ENCODE data around the gene KRTAP10-12.

Gene KRTAP10-12

DNA sequence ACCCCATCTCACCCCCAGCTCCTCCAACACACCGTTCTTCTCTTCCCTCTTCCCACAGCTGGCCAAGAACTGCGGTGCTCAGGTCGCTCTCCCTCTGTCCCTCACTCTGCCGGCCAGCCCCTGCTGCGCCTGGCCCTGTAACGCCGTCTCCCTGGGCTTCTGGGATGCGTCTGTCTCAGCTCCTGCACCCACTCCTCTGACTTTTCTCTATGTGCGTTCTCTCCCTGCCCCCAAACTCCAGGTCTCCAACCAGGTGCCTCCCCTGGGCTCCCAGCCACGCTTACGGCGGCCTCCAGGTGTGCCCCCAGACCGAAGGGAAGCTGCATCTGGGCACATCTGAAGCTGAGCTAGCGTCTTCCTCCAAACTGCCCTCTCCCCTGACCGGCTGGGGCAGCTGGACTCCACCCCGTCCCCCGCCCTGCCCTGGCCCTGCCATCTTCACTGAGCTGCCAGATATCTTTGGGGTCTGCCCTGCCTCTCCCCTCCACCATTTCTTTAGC, 2.6 kb downstream of the KRTAP10-12 start:
- DNase-seq, result no peak

DNA sequence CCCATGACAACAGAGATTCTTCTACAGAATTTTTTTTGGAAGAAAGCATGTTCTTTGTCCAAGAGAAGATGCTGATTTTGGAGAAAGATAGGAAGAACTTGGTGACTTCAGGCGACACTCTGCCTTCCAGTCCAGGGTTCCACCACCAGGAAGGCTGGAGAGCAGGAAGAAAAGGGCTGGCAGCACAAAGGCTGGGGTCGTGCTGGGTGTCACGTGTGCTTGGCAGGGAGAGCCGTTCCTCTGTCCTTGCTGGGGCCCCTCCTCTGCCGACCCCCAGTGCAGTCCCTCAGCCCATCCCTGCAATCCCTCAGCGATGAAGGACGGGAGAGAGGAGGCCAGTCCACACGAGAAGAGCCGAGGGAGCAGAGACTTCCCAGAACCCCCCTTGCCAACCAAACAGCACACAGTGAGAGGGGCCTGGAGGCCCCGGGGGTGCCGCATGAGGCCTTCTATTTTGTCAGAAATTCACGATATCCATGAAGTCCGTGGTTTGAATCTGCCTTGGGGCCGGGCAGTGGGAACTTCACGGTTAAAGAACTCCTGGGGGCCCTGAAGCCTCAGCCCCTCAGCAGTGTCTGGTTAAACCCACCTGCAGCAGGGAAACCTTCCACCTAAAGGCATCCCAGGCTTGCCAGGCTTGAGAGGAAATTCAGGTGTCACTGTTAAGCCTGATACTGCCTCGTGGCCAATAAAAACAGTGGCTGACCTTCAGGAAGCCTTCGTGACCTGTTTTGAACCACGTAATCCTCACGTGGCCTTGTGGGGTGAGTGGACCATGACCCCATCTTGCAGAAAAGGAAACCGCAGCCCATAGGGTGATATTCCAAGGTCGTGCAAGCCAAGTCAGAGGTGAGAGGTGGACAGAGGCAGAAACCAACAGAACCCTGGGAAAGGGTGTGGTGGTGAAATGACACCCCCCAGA, 3.4 kb downstream of the KRTAP10-12 start:
- no peak for DNase-seq

DNA sequence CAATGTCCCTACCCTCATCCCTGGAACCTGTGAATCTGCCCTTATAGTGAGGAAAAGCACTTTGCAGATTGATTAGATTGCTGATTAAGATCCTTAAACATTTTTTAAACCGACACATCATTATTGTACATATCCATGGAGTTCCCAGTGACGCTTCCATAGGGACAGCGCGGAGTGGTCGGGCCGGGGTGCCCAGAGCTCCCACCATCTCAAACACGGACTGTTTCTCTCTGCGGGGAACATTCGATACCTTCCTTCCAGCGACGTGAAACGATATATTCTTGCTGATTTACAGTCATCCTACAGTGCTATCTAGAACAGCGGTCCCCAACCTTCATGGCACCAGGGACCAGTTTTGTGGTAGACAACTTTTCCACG, 4.0 kb downstream of the KRTAP10-12 start:
- DNase-seq, result no peak

DNA sequence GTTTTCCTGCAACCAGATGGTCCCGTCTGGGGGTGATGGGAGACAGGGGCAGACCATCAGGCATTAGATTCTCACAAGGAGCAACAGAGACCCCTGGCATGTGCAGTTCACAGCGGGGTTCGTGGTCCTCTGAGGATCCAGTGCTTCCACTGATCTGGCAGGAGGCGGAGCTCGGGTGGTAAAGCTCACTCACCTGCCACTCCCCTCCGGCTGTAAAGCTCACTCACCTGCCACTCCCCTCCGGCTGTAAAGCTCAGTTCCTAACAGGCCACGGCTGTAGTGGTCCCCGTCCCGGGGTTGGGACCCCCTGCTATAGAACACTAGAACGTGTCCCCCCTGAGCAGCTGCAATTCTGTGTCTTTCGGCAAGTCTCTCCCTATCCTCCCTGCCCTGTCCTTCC, 4.6 kb downstream of the KRTAP10-12 start:
- DNase-seq, result no peak

DNA sequence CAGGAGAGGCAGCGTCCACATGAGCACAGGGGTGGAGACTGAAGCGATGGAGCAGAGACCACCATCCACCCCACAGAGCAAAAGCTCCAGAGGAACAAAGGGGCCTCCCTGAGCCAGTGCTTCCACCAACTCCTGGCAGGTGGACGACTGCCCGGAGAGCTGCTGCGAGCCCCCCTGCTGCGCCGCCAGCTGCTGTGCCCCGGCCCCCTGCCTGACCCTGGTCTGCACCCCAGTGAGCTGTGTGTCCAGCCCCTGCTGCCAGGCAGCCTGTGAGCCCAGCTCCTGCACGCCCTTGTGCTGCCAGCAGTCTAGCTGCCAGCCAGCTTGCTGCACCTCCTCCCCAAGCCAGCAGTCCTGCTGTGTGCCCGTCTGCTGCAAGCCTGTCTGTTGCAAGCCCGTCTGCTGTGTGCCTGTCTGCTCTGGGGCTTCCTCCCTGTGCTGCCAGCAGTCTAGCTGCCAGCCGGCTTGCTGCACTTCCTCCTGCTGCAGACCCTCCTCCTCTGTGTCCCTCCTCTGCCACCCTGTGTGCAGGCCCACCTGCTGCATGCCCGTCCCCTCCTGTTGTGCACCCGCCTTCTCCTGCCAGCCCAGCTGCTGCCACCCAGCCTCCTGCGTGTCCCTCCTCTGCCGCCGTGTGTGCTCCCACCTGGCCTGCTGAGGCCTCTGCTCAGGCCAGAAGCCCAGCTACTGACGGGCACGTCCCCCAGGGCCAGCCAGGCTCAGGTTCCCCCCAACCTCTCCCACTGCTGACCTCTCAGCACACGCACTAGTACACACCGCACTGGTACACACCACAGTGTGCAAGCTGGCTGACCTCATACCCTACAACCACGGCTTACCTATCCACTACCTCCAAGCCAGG, 5.4 kb downstream of the KRTAP10-12 start:
- DNase-seq, result no peak

DNA sequence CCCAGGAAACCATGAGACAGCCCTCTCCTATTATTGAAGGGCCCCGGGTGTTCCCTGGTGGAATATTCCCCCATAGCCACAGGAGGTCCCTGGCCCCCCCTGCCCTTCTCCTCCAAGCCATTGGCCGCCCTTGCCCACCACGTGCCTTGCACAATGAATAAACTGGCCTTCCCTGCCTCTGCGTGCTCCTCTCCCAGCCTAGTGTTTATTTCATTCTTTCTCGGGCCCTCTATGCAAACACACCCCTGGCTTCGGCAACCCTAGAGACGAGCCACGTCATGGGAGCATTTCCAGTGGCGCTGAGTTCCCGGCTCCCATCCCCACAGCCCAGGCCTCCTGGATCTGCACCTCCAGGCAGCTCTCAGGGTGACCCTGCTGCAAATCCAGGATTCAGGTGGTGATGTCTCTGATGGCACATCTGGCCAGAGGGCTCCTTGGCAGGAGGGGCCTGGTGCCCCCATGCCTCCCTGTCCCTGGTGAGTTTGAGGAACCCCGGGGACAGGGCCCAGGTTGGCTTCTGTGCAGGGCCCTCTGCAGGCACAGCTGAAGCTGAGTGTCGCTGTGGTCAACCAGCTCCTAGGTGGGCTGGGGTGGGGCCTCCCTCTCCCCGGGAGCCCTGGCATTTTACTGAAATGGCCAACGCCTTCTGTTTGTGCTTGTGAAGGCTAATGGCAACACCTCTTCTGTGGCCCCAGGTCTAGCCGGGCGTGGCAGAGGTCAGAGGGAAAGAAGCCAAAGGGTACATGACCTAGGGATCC, 6.2 kb downstream of the KRTAP10-12 start:
- no peak for DNase-seq

DNA sequence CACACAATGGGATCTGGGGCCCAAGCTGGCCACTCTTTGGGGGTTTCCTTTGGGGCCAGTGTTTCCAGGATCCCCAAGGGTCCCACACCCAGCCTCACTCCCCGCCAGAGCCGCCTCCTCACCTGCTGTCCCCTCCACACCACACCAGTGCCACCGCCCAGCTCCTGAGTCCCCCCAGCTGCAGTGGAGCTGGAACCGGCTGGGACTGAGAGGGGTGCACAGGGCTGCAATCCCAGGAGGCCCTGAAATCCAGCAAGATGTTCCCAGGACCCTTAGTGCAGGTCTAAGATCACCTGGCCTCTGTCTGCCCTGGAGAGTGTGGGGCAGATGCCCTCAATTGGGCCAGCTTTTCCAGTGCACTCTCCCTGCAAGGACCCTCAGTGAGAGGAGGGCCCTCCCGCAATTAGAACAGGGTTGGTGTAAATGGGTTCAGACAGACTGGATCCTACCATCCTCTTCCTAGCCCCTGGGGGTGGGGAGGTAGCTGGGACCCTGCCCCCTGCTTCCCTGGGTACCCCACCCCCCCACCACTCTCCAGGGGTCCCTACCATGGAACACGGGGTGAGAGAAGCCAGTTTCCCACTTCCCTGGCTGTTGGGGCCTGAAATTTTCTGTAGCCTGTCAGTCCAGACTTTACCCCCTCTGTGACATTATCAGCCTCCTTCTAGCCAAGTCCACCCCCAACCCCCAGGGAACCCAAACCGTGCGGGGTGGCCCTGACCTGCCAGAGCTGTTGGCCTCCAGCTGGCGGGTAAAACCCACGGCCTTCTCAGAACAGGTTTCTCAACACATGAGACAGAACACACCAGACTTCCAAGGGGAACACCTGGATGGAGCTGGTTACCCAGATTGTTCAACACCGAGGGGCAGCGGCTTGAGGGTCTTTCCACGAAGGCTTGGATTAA, 7.0 kb downstream of the KRTAP10-12 start:
- DNase-seq, result no peak

DNA sequence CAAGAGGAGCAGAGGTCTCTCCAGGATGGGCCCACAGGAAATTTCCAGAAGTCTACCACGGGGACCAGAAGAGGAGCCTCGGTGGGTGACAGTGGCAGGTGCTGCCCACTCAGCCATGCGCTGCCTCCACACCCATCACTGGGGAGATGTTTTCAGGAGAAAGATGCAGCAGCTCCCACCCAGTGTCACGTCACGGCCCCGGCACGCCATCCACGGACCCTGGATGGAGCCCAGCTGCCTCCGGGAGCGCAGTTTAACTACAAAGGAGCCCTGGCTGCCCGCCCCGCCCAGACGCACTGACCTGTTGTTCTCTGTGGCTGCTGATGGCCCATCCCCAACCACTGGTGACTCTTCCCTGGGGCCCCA, 7.6 kb downstream of the KRTAP10-12 start:
- no peak for DNase-seq

DNA sequence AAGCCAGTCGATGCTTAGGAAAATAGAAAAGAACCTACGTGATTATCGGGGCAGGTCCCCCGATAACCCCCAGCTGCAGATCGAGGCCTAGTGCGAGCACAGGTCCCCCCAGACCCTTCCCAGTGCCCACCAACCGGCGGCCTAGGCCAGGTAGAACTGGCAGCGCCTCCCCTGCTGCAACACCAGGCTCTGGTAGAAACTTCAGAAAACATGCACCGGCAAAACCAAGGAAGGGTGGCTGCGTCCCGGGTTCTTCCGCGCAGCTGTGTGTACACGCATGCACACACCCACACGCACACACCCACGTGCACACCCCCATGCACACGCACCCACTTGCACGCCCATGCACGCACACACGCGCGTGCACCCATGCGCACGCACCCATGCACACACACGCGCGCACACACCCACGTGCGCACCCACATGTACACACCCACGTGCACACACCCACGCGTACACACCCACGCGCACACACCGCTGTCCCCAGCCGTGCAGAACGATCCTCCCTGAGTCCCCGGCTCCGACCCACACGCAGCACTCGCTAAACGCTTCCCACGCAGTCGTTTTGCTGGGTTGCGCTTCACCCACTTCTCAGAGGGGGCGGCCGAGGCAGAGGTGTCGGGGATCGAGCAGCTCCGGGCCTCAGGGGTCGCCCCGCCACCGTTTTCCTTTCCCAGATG, 9.2 kb downstream of the KRTAP10-12 start:
- DNase-seq, result no peak

DNA sequence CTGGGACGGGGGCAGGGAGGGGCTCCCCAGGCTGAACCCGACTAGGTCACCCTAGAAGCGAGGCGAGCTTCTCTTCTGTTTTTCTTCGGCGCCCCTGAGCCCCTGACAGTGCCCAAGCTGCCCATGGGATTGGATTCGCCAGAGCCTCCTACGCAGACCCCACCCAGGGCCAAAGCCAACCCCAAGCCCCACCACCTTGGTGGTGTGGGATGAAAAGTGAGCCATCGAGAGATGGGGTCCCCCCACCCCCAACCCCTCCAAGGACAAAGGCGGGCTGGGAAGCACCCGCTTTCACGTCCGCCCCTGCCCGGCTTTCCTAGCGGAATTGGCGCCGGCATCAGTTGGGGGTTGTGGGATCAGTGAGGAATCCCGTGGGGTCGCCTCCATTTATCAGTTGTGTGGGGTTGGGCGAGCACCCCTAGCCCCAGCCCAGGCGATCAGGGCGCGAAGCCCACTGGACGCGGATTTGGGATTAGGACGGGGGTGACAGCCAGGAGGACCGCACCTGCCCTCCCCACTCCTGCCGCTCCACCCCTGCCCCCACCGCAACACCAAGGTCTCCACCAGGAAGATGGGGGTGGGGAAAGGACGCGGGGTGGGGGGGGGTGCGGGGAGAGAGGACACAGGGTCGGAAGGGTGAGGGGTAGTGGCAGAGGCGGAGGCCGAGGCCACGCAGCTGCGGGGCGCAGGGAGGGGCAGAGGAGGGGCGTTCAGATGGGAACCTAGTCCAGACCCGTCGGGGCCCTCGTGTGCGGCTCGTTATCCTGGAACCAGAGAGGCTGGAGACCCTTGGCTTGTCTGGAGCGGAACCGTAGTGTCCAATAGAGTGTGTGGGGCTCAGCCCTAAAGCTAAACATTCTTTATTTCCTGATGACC, 10.0 kb downstream of the KRTAP10-12 start:
- no peak for DNase-seq

DNA sequence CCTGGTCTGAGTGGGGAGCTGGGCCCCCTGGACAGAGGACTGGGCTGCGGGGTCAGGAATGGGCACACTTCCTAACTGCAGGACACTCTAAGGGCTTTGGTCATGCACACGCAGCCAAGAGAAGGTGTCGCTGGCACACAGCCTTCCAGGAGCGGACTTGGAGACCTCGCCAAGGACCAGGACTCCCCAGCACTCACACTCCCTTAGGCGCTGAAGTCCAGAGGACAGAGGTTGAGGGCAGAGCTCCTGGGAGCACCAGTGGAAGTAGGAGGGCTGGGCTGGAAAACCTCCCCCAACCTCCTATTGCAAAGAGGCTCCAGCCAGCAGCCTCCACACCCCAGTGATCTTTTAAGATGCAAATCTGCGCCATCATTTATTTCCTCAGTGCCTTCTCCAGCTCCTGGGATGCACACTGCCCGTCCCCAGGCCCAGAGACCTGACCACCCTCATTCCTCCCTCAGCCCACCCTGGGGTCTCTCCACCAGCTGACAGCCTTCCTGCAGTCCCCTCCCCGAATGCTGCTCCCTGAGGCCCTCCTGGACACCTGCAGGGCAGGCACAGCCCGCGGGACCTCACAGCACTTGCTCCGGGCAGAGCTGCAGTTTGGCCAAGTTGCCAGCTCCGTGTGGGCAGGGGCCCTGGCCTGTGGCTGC, 11.4 kb downstream of the KRTAP10-12 start:
- no peak for DNase-seq

DNA sequence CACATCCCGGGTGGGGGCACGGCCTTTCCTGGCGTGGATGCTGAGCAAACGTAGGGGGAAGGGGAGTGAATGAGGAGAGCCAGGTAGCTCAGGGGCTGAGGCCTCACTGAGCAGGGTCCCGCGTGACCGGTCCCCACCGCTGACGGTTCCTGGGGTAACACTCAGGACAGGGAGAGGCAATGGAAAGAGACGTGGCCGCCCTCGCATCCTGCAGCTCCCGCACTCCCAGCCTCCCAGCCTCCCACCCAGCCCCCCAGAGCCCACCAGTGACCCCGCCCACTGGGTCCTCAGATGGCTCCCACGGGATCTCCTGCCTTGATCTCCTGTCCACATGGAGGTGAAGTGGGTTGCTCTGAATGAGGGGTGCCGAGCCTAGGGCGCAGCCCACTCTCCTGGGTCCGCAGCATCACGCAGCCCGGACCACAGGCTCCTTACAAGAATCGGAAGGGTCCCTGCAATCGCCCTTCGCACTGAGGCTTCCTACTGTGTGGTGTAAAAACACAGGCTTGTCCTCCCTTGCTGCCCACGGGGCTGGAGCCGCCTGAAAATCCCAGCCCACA, 12.0 kb downstream of the KRTAP10-12 start:
- no peak for DNase-seq

DNA sequence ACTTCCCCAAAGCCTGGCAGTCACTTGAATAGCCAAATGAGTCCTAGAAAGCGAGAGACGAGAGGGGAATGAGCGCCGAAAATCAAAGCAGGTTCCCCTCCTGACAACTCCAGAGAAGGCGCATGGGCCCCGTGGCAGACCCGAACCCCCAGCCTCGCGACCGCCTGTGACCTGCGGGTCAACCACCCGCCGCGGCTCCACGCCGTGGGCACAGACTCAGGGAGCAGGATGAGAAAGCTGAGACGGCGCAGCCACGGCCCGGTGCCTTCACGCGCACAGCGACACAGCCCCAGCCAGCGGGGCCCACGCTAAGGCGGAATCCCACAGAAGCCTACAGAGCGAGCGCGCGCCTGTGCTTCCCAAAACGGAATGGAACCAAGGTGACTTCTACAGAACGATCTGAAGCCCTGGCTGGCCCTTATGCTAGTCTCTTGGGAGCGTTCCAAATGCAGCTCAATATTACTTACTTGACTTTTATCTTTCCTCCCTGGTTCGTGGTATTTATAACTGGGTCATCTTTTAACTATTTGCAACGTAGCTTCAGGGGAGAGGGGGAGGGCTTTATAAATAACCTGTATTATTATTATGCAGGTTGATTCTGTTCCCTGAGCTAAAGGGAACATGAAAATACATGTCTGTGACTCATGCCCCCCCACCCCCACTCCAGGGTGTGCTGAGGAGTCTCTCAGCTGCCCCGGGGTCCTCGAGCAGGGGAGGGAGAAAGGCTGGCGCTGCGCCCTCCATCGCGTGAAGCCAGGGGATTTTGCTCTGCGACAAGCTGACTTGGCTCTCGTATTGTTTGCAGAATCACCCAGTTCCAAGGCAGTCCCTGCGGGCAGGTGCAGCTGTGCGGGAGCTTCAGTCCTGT, 12.7 kb downstream of the KRTAP10-12 start:
- no peak for DNase-seq

DNA sequence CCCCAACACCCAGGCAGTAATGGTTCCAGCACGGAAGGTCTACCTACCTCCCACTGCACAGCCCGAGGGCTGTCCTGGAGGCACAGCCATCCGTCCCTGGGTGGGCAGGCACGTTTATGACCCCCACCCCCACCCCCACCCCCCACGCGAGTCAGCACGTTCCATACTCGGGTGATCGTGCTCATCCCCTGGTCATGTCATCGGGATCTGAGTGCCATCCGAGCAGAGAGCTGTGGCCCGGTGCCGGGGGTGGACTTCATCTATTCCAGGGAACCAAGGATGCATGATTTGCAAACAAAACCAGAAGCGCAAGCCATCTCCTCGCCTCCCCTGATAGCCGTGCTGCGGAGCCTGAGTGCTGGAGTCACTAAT, 13.3 kb downstream of the KRTAP10-12 start:
- DNase-seq, result no peak

DNA sequence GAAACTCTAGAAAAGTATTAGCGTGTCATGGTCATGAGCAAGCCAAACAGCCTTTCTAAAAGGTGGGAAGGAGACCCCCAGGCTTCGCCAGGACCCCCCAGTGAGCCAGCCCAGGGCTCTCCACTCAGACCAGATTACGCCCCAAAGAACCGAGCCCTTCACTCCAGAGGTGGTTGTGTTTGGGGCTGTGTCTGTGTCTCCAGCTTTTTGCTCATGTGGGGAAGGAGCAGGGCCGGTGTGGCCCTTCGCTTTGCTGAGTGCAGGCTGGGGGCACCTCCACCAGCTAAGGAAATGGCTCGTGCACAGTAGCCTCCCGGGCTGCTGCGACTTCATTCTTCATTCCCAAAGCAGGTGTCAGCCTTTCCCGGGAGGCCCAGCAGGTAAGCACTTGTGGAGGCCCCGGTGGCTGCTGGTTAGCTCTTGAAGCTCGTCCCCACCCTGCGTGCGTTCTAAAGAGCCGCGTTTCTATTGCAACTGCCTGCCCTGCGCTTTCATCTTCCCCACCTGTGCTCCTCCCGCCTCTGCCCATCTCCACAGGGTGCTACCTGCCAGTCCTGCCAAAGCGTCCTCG, 13.9 kb downstream of the KRTAP10-12 start:
- no peak for DNase-seq

DNA sequence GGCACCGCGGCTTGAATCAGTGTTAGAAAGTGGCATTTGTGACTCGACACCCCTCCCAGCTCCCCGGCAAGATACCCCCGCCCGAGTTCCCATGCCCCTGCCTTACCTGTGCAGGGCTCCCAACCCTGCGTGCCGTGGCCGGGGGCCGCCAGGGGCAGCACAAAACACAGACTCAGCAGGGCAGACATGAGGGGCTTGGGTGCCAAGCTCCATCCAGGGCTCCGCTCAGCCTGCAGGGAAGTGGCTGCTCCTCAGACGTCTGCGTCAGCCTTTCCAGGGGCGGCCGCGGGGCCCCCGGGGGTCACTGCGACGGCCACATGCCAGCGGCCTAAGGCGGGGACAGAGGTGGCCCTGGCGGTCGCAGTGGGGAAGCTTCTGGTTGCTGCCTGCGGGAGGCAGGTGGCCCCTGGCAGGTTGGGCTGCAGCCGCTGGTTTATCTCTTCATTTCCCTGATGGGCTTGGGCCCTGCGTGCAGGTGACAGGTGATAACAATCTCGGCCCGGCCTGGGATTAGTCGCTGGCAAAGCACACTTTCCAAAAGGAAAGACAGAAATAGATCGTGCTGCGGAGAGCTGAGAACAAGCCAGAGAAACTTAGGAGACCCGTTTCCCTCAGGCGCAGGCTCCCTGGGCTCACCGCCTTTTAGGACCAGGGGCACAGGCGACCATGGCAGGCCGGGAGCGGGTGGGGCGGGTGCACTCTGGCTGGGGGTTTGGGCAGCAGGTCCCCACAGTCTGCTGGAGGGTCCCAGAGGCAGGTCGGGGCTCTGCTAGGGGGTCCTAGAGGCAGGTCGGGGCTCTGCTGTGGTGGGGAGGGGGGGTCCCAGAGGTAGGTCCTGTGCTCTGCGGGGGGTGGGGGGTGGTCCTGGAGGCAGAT, 14.6 kb downstream of the KRTAP10-12 start, which contains the start of gene TSPEAR:
TSPEAR (minus strand) TSS at position 246 of the 876 bp plus-strand sequence; CDS start at position 188, 58 bp downstream.
- no peak for DNase-seq

Measured in activated CD4-positive, alpha-beta T cell treated with anti-CD3 and anti-CD28 coated beads, Interleukin-2, amount 50 U/mL, for 16 hours (primary cell).